Skin epidermis (tissue), 12 donors: ENCODE data around the gene ANG.
"Not testable (repeated sequence)": the region's sequence is repeated elsewhere in the genome, so short reads cannot be mapped to it uniquely, and the experiment has no call there.

Experiments
- H3K27ac ChIP-seq, 21 experiments: fragments of 200-600 bp; sonication (generic) in 11 of 21; one replicate each; pipeline ENCODE4 v1.5.0; 2020; ENCODE audit warnings: mild to moderate bottlenecking in 3 of 21, inconsistent platforms in 2 of 21, moderate library complexity in 2 of 21
- H3K4me3 ChIP-seq, 7 experiments: fragments of 200-600 bp; sonication (generic) in 2 of 7; one replicate each; pipeline ENCODE4 v1.5.0; 2020; ENCODE audit warnings: inconsistent platforms in 2 of 7, mild to moderate bottlenecking in 2 of 7, moderate library complexity in 1 of 7

The ANG gene

DNA sequence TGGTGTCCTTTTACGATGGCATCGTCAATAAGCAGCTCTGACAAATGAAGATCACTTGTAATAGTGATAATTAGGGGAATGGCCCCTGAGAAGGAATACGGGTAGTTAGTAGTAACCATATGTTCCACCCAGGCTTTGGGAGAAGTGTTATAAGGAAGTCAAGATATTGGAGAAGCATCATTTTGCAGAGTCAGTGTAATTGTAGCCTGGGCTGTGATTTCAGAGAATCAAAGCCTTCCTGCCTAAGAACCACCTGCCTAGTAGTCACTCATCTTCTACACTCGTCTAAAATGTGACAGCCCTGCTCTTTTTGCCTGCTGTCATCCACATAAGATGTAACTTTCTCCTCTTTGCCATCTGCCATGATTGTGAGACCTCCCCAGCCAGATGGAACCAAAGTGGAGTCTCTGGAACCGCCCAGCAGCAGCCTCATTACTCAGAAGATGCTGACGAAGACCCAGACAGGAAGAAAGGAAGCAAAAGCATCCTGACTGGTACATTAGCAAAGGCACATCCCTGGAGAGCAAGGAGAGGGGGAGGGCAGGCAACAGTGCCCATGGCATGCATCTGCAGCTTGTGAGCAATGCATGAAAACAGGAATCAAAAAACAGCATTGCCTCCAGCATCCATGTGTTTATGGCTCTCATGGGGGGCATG is 44.5 kb downstream of the ANG start:
- Histone ChIP-seq H3K27ac (peak overlapping the region in 4 of 21 experiments; percentile 4 to 33 (median 16)), H3K4me3 (no peak overlapping the region)

DNA sequence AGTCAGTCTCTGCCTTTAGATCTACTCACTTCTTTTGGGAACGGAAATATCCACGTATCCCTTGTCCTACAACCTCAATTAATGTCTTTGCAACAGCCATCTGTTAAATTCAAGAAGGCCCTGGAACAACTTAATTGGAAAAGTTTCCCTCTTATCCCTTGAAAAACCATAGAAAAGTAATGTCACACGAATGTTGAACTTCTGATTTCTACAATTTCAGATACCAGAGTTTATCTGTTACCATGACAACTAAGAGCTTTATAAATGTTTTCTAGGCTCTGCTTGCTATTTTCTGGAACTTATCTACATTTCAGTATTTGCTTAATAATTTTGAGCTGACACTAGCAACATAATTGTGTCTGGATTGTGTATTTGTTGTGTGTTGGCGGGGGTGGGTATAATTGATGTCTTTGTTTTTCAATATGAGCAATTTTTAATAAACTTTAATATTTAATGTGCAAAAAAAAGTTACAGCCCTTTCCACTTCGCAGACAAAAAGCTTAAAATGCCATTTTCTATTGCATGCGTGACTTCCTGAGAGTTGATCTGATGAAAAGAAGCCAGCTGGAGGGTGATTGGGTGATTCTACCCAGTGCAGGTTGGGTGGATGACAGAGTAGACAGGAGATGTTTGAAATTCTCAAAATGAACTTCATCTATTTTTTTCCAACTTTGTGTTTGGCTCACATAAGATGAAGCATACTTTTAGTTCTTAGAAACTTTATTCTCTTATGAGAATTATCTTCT is 45.3 kb downstream of the ANG start:
- peak overlapping the region in 1 of 21 experiments; percentile 33 for H3K27ac ChIP-seq

GRCh38 chr14:20734430-20734806 is 45.9 kb downstream of the ANG start:
- Histone ChIP-seq H3K4me3 (no peak overlapping the region), H3K27ac (no peak overlapping the region)

More for the DNA sequence above, 45.3 kb downstream of the ANG start:
- H3K4me3 ChIP-seq = no peak overlapping the region

DNA sequence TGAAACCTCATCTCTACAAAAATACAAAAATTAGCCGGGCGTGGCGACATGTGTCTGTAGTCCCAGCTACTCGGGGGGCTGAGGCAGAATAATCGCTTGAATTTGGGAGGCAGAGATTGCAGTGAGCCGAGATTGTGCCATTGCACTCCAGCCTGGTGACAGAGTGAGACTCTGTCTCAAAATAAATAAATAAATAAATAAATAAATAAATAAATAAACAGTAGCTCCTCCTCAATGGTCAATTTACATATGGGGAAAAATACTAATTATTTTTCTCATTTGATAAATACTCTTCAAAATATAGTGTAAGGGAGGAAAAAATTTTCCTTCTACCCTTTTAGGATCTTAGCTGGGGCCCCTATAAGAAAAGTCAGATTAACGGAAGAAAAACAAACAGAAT is 49.7 kb downstream of the ANG start:
- not testable (repeated sequence) for H3K4me3 ChIP-seq, H3K27ac ChIP-seq

GRCh38 chr14:20742132-20742531 is 53.6 kb downstream of the ANG start:
- no peak overlapping the region for H3K27ac ChIP-seq
- H3K4me3 ChIP-seq = no peak overlapping the region

DNA sequence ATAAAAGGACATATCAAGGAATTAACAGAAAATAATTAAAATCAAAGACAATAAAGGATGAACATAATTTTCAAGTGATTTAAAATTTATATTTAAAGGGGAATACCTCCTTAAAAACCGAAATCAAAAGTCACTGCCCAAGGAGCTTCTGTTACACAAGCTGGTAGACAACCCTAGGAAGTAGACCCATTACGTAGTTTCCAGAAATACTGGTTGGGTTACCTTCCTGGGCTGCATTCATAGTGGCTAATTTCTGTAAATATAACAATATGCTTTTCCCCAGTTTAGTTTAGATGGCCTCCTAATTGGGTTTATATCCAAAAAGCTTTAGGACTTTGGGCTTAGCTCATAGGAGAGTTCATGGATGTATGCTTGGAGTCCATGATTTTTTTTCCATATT is 55.0 kb downstream of the ANG start:
- no peak overlapping the region for H3K4me3 ChIP-seq
- no peak overlapping the region for H3K27ac ChIP-seq
